Activated T-cell treated with anti-CD3 and anti-CD28 coated beads for 48 hours (primary cell): ENCODE results near the gene MYO3B.
"Not testable (repeated sequence)": the region's sequence is repeated elsewhere in the genome, so short reads cannot be mapped to it uniquely, and the experiment has no call there.

Experiments used
- DNase-seq: peaks from one replicate; pipeline ENCODE4 v3.0.0-alpha.2; 2020; ENCODE audit warnings: low read depth

Gene MYO3B

GRCh38 chr2:170261566-170261965 is 83.6 kb downstream of the MYO3B start:
- DNase-seq = no peak

GRCh38 chr2:170262343-170262742 is 84.4 kb downstream of the MYO3B start:
- DNase-seq = no peak

- no peak for DNase-seq
Observed at GRCh38 chr2:170262806-170263205, 84.9 kb downstream of the MYO3B start.

- DNase-seq = not testable (repeated sequence)
Observed at GRCh38 chr2:170263728-170264521, 86.0 kb downstream of the MYO3B start.

GRCh38 chr2:170264522-170264860 is 86.5 kb downstream of the MYO3B start:
- no peak for DNase-seq

GRCh38 chr2:170264865-170265264 is 86.9 kb downstream of the MYO3B start:
- no peak for DNase-seq

- DNase-seq = no peak
Observed at GRCh38 chr2:170265321-170265720, 87.4 kb downstream of the MYO3B start.

- no peak for DNase-seq
Observed at GRCh38 chr2:170266358-170266757, 88.4 kb downstream of the MYO3B start.

GRCh38 chr2:170267071-170267470 is 89.1 kb downstream of the MYO3B start:
- DNase-seq = no peak

GRCh38 chr2:170270278-170270864 is 92.4 kb downstream of the MYO3B start:
- no peak for DNase-seq

- no peak for DNase-seq
Observed at GRCh38 chr2:170271340-170271739, 93.4 kb downstream of the MYO3B start.

- DNase-seq = no peak
Observed at GRCh38 chr2:170276056-170276455, 98.1 kb downstream of the MYO3B start.

- no peak for DNase-seq
Observed at GRCh38 chr2:170276925-170277629, 99.1 kb downstream of the MYO3B start.

- no peak for DNase-seq
Observed at GRCh38 chr2:170277951-170278350, 100.0 kb downstream of the MYO3B start.

- not testable (repeated sequence) for DNase-seq
Observed at GRCh38 chr2:170279615-170280014, 101.7 kb downstream of the MYO3B start.

GRCh38 chr2:170282851-170283250 is 104.9 kb downstream of the MYO3B start:
- no peak for DNase-seq

- no peak for DNase-seq
Observed at GRCh38 chr2:170284205-170284604, 106.3 kb downstream of the MYO3B start.

GRCh38 chr2:170288859-170289258 is 110.9 kb downstream of the MYO3B start:
- no peak for DNase-seq

- DNase-seq = no peak
Observed at GRCh38 chr2:170291474-170291873, 113.5 kb downstream of the MYO3B start.

- DNase-seq = no peak
Observed at GRCh38 chr2:170292415-170292814, 114.5 kb downstream of the MYO3B start.

- DNase-seq = no peak
Observed at GRCh38 chr2:170297496-170297895, 119.5 kb downstream of the MYO3B start.

- DNase-seq = no peak
Observed at GRCh38 chr2:170298115-170298514, 120.2 kb downstream of the MYO3B start.

GRCh38 chr2:170298861-170299429 is 121.0 kb downstream of the MYO3B start:
- no peak for DNase-seq
